DMS114 treated with DMSO at 0.1 percent for 48 hours (cell line): ENCODE results near the gene FAM241B.

ENCODE experiments used
- DNase-seq: peaks from one replicate; lab custom pipeline; 2025; ENCODE audit not compliant: unreplicated experiment; lab: John Stamatoyannopoulos, UW

The FAM241B gene

GRCh38 chr10:69663369-69663947 lies 33.4 kb downstream of the FAM241B start:
- no peak for DNase-seq

GRCh38 chr10:69665474-69666320 lies 35.6 kb downstream of the FAM241B start:
- no peak for DNase-seq

GRCh38 chr10:69666756-69667155 lies 36.7 kb downstream of the FAM241B start:
- DNase-seq = no peak

- no peak for DNase-seq
Observed at GRCh38 chr10:69668721-69669120, 38.7 kb downstream of the FAM241B start.

GRCh38 chr10:69669409-69669808 lies 39.4 kb downstream of the FAM241B start:
- DNase-seq = no peak

- DNase-seq = no peak
Observed at GRCh38 chr10:69673521-69673920, 43.5 kb downstream of the FAM241B start.

GRCh38 chr10:69674786-69675185 lies 44.7 kb downstream of the FAM241B start:
- no peak for DNase-seq

GRCh38 chr10:69676301-69676700 lies 46.3 kb downstream of the FAM241B start:
- no peak for DNase-seq

- no peak for DNase-seq
Observed at GRCh38 chr10:69677985-69678654, 48.1 kb downstream of the FAM241B start.

GRCh38 chr10:69679736-69680135 lies 49.7 kb downstream of the FAM241B start:
- DNase-seq = no peak

GRCh38 chr10:69680610-69681009 lies 50.6 kb downstream of the FAM241B start:
- no peak for DNase-seq

- no peak for DNase-seq
Observed at GRCh38 chr10:69681436-69681835, 51.4 kb downstream of the FAM241B start.

- no peak for DNase-seq
Observed at GRCh38 chr10:69682955-69683474, 53.0 kb downstream of the FAM241B start.
